Measurements from ENCODE around the gene ARHGAP44. TPM values are rescaled to one million over a fixed set of nuclear protein-coding genes. Genes with fewer than 3 reads are reported as not detected.

ARHGAP44 gene
- total RNA-seq, 4 donors from 2014 or later, result 3.5 to 7.8 (median 5.8) TPM

DNA sequence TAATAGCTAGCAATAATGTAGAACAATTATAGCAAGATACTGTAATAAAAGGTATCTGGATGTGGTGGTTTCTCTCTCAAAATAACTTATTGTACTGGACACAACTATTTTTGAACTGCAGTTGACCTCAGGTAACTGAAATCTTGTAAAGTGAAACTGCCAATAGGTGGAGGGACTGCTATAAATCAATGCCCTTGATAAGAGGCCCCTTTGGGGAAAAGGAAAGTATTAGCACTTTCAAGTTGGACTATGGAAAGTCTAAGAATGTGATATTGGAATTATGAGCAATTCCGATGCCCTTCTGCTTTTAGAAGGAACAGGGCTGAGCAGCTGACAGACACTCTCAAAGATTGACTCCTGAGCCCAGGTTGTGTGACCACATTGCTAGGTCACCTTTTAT lies 44.5 kb upstream of the ARHGAP44 start:
- no peaks in the 10 kb centered on the region for H3K9me3 ChIP-seq
- WGBS, result 88% methylated on average over 1 of the region's 1 CpG

DNA sequence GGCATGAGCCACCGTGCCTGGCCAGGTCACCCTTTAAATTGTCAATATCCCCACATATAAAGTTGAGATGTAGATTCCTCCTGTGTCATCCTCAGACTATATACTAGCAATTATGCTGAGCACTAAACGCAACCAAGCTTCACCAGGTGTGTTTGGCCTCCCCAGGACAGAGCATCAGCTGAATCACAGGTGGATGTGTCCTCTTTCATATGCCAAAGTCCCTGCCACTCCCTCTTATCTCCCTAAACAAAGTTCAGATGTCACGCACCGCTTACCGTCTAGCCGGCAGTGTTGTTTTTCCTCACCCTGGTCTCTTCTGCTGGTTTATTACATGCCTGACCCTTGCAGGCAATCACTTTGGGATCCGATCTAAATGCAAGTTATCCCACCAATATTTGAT lies 43.8 kb upstream of the ARHGAP44 start:
- H3K27ac ChIP-seq (replicated peaks in 1 of 4), result no peak overlapping the region
- no peak for TF ChIP-seq POLR2AphosphoS5 (IDR thresholded peaks at IDR 0.05)
- no peak for TF ChIP-seq POLR2A (IDR thresholded peaks at IDR 0.05; ENCODE audit: low read depth)
- TF ChIP-seq, protein P1, sequence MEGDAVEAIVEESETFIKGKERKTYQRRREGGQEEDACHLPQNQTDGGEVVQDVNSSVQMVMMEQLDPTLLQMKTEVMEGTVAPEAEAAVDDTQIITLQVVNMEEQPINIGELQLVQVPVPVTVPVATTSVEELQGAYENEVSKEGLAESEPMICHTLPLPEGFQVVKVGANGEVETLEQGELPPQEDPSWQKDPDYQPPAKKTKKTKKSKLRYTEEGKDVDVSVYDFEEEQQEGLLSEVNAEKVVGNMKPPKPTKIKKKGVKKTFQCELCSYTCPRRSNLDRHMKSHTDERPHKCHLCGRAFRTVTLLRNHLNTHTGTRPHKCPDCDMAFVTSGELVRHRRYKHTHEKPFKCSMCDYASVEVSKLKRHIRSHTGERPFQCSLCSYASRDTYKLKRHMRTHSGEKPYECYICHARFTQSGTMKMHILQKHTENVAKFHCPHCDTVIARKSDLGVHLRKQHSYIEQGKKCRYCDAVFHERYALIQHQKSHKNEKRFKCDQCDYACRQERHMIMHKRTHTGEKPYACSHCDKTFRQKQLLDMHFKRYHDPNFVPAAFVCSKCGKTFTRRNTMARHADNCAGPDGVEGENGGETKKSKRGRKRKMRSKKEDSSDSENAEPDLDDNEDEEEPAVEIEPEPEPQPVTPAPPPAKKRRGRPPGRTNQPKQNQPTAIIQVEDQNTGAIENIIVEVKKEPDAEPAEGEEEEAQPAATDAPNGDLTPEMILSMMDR (IDR thresholded peaks at IDR 0.05), result no peak
- no peak for TF ChIP-seq EP300 (IDR thresholded peaks at IDR 0.05)
- no peaks in the 10 kb centered on the region for H3K27me3 ChIP-seq
- DNase-seq (ENCODE audit: extremely low spot score), result no peak
- intact Hi-C loops (cut with DNase I), result loop anchor here (10.0 kb wide), 2 partner anchors 201 to 571 kb away; no protein-coding TSS in a partner anchor
- H3K36me3 ChIP-seq, result peaks cover 0 to 41% (median 11%) of the 10 kb centered on the region in 4 donors
- H3K4me1 ChIP-seq, result peaks cover 14 to 35% (median 25%) of the 10 kb centered on the region in 4 donors
- no peaks in the 10 kb centered on the region for H3K9me3 ChIP-seq
- WGBS, result 80% methylated on average over 6 of the region's 7 CpGs
- H3K4me3 ChIP-seq, result no peak overlapping the region

More for the DNA sequence above, 44.5 kb upstream of the ARHGAP44 start:
- Histone ChIP-seq H3K4me3 (no peak overlapping the region), H3K4me1 (peaks cover 14 to 35% (median 25%) of the 10 kb centered on the region in 4 donors), H3K27ac (replicated peaks in 1 of 4) (peak overlapping the region; percentile 10 to 48 (median 39)), H3K27me3 (no peaks in the 10 kb centered on the region), H3K36me3 (peaks cover 0 to 40% (median 11%) of the 10 kb centered on the region in 4 donors)
- TF ChIP-seq POLR2AphosphoS5 (IDR thresholded peaks at IDR 0.05), result no peak
- TF ChIP-seq POLR2A (IDR thresholded peaks at IDR 0.05; ENCODE audit: low read depth), result no peak
- TF ChIP-seq EP300 (IDR thresholded peaks at IDR 0.05), result no peak
- TF ChIP-seq, protein P1 (IDR thresholded peaks at IDR 0.05), result no peak
- intact Hi-C loops (cut with DNase I), result loop anchor here (5.0 to 10.0 kb wide), 4 partner anchors 77 to 570 kb away; partner anchors contain the start of gene MYOCD
- no peak for DNase-seq (ENCODE audit: extremely low spot score)

DNA sequence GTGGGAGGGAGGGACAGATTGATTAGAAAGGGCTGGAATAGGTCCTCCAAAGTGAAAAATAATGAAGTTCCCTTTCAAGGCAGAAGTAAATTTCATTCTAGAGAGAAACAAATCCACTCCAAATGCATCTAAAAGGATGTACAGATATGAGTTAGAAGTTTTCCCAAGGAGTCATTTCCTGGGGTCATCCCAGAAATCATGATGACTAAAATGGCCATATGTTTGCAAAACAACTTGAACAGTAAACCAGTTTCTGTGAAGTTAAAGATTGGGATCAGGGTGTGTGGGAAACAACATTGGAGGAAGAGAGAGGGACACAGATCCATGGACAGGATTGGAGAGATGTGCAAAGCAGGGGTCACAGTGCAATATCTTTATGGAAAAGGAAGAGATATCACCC lies 32.5 kb upstream of the ARHGAP44 start:
- Histone ChIP-seq H3K4me1 (no peaks in the 10 kb centered on the region), H3K9me3 (no peaks in the 10 kb centered on the region), H3K27me3 (no peaks in the 10 kb centered on the region), H3K36me3 (peaks cover 21 to 82% (median 62%) of the 10 kb centered on the region in 4 donors), H3K4me3 (no peak overlapping the region), H3K27ac (replicated peaks in 1 of 4) (no peak overlapping the region)
- DNase-seq (ENCODE audit: extremely low spot score), result no peak
- intact Hi-C loops (cut with DNase I), result no loop called here
- TF ChIP-seq POLR2AphosphoS5 (IDR thresholded peaks at IDR 0.05) (no peak), EP300 (IDR thresholded peaks at IDR 0.05) (no peak), POLR2A (IDR thresholded peaks at IDR 0.05; ENCODE audit: low read depth) (no peak)
- TF ChIP-seq, protein P1 (IDR thresholded peaks at IDR 0.05), result no peak

DNA sequence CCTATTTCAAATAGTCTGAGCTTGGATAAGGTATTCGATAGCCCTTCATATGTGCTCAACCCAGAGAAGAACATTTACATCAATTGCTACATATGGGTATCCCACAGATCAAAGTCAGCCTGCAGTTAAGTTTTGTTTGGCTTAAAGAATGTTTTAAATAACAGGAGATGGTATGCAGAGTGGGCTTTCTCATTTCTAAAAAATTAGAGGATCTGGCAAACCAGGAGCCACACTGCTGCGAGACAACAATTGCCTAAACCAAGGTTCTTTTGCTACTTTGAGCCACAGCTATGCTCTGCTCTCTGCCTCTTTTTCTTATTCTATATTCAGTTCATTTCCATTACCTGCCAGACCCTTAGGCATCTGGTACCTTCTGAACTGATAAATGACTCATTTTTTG lies 30.2 kb upstream of the ARHGAP44 start:
- no peak for TF ChIP-seq EP300 (IDR thresholded peaks at IDR 0.05)
- TF ChIP-seq, protein P1 (IDR thresholded peaks at IDR 0.05), result no peak
- no peak for TF ChIP-seq POLR2A (IDR thresholded peaks at IDR 0.05; ENCODE audit: low read depth)
- no peak for TF ChIP-seq POLR2AphosphoS5 (IDR thresholded peaks at IDR 0.05)
- Histone ChIP-seq H3K4me3 (no peak overlapping the region), H3K36me3 (peaks cover 8 to 81% (median 50%) of the 10 kb centered on the region in 4 donors), H3K9me3 (no peaks in the 10 kb centered on the region), H3K27ac (replicated peaks in 1 of 4) (no peak overlapping the region), H3K27me3 (no peaks in the 10 kb centered on the region), H3K4me1 (no peaks in the 10 kb centered on the region)
- 63% methylated on average over 2 of the region's 2 CpGs for WGBS
- intact Hi-C loops (cut with DNase I), result no loop called here
- DNase-seq (ENCODE audit: extremely low spot score), result no peak

DNA sequence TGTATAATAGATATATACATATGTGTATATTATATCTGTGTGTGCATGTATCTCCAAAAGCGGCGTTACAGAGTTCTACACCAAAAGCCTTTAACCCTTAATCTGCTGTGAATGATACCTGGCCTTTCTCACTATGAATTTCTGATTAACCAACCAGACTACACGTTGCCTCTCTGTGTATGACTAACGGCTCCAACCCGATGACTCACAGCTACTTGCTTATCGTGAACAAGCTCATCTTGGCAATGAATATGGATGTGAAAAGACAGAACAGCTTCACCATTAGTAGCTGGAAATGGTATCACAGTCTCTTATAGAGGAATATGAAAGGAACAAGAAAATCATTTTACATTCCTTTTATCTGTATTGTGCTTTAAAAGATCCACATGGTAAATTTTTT lies 23.8 kb upstream of the ARHGAP44 start:
- peaks cover 0 to 6% (median 0%) of the 10 kb centered on the region in 4 donors for H3K4me1 ChIP-seq
- intact Hi-C loops (cut with DNase I), result loop anchor here (10.0 kb wide), 1 partner anchor 239 kb away; no protein-coding TSS in a partner anchor
- H3K27ac ChIP-seq (replicated peaks in 1 of 4), result no peak overlapping the region
- no peaks in the 10 kb centered on the region for H3K27me3 ChIP-seq
- WGBS, result 39% methylated on average over 6 of the region's 6 CpGs
- no peak for DNase-seq (ENCODE audit: extremely low spot score)
- H3K9me3 ChIP-seq, result no peaks in the 10 kb centered on the region
- TF ChIP-seq EP300 (IDR thresholded peaks at IDR 0.05), result no peak
- peak in 1 of 2 donors; percentile 40 for TF ChIP-seq POLR2AphosphoS5 (IDR thresholded peaks at IDR 0.05)
- no peak overlapping the region for H3K4me3 ChIP-seq
- peaks cover 8 to 39% (median 17%) of the 10 kb centered on the region in 4 donors for H3K36me3 ChIP-seq

Data from esophagus muscularis mucosa (tissue), 4 donors.